Suprapubic skin (tissue), 4 donors: ENCODE results near the gene KRT25. TPM values are rescaled to one million over a fixed set of nuclear protein-coding genes. Genes with fewer than 3 reads are reported as not detected.

Experiments
- DNase-seq, 2 donors: peaks; one replicate each; pipeline ENCODE4 v3.0.0-alpha.2; 2019; ENCODE audit warnings: low spot score in 2 of 2
- H3K27ac ChIP-seq: fragments of 200-600 bp; sonication (generic); one replicate; pipeline ENCODE4 v1.5.1; 2019
- H3K27me3 ChIP-seq: fragments of 200-600 bp; sonication (generic); one replicate; pipeline ENCODE4 v1.5.1; 2019
- H3K36me3 ChIP-seq: fragments of 200-600 bp; sonication (generic); one replicate; pipeline ENCODE4 v1.5.1; 2019
- H3K4me1 ChIP-seq: fragments of 200-600 bp; sonication (generic); one replicate; pipeline ENCODE4 v1.5.1; 2019
- H3K4me3 ChIP-seq: fragments of 200-600 bp; sonication (generic); one replicate; pipeline ENCODE4 v1.5.1; 2019; ENCODE audit warnings: mild to moderate bottlenecking
- H3K9me3 ChIP-seq: fragments of 200-600 bp; sonication (generic); one replicate; pipeline ENCODE4 v1.5.1; 2019
- EP300 ChIP-seq: sonication (generic); formaldehyde crosslinking; IDR thresholded peaks from one replicate; pipeline ENCODE4 v1.6.1; 2017; ENCODE audit warnings: antibody characterized with exemption
- POLR2A ChIP-seq, 2 donors: fragments of 450-650 bp; IDR thresholded peaks; one replicate each; pipeline ENCODE4 v1.6.1; 2017; ENCODE audit warnings: antibody characterized with exemption in 2 of 2, mild to moderate bottlenecking in 2 of 2, moderate library complexity in 2 of 2
- POLR2AphosphoS5 ChIP-seq, 3 donors: sonication (generic); formaldehyde crosslinking; IDR thresholded peaks; one replicate each; pipeline ENCODE4 v1.6.1; 2017; ENCODE audit warnings: antibody characterized with exemption in 3 of 3
- WGBS: methylation state at CpG from one replicate; pipeline ENCODE4 v1.1.5; 2018; 5-methylcytosine and 5-hydroxymethylcytosine counted together
- total RNA-seq, 4 donors: library from RNA; depleted of rRNA; stranded (reverse); fragments of >200 nt; gene quantifications; one replicate each; pipeline ENCODE4 v1.1.0, GENCODE V29; 2016
- TF ChIP-seq, protein P1 (sequence below), 2 donors: fragments of 200-600 bp in 1 of 2; fragments of 450-650 bp in 1 of 2; sonication (generic) in 1 of 2; IDR thresholded peaks; one replicate each; pipeline ENCODE4 v1.5.1; 2016 to 2019; ENCODE audit warnings: antibody characterized with exemption in 2 of 2, mild to moderate bottlenecking in 1 of 2, moderate library complexity in 1 of 2

KRT25 gene
- total RNA-seq, 4 donors from 2014 or later: 8.7 to 383 (median 119) TPM

DNA sequence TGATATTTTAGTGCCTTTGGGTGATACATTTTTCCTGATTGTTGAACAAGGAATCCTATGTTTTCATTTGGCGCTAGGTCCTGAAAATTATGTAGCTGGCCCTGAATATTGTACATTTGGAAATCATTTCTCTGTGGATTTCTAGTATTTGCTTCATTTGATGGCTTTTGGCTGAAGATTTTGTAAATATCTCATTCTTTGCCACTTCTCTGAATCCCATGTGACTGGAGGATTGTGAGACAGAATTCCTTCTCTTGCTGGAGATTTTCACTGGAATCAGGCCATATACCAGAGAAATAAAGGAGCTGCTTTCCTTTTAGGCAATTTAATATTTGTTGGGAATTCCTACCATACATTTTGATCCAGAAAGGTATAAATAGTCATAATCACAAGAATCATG lies 36.0 kb upstream of the KRT25 start:
- no peak for DNase-seq
- H3K9me3 ChIP-seq: no peaks in the 10 kb centered on the region
- H3K36me3 ChIP-seq: no peaks in the 10 kb centered on the region
- no peak overlapping the region for H3K4me3 ChIP-seq
- WGBS: 71% methylated on average over 1 of the region's 1 CpG
- no peak overlapping the region for H3K27ac ChIP-seq
- TF ChIP-seq POLR2A (IDR thresholded peaks at IDR 0.05): no peak
- no peak for TF ChIP-seq POLR2AphosphoS5 (IDR thresholded peaks at IDR 0.05)
- no peak for TF ChIP-seq EP300
- TF ChIP-seq, protein P1, sequence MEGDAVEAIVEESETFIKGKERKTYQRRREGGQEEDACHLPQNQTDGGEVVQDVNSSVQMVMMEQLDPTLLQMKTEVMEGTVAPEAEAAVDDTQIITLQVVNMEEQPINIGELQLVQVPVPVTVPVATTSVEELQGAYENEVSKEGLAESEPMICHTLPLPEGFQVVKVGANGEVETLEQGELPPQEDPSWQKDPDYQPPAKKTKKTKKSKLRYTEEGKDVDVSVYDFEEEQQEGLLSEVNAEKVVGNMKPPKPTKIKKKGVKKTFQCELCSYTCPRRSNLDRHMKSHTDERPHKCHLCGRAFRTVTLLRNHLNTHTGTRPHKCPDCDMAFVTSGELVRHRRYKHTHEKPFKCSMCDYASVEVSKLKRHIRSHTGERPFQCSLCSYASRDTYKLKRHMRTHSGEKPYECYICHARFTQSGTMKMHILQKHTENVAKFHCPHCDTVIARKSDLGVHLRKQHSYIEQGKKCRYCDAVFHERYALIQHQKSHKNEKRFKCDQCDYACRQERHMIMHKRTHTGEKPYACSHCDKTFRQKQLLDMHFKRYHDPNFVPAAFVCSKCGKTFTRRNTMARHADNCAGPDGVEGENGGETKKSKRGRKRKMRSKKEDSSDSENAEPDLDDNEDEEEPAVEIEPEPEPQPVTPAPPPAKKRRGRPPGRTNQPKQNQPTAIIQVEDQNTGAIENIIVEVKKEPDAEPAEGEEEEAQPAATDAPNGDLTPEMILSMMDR (IDR thresholded peaks at IDR 0.05): no peak
- peaks cover 17% of the 10 kb centered on the region for H3K4me1 ChIP-seq
- H3K27me3 ChIP-seq: peaks cover 2% of the 10 kb centered on the region

DNA sequence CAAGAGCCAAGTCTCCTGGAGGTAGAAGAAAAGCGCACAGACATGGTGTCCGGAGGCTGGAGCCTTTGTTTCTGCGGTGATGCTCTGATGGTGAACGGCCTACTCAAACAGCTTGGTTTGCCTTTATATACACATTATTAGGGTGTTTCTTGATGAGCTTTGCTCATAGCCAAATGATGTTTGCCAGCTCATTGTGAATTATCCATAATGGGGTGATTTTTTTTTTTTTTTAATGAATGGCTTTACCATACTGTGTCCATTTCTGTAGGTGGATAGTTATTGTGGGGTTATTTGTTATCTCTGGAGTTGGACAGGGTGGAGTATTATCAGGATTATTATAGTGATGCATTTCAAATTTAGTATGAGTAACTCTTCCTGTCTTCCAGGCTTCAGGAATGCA lies 27.3 kb upstream of the KRT25 start, which contains the start of gene KRT27:
TSS of gene KRT27 (minus strand) at position 101 of the 400 bp plus-strand sequence. CDS start at position 44, 57 bp downstream.
- Histone ChIP-seq H3K27me3 (peaks cover 26% of the 10 kb centered on the region), H3K9me3 (no peaks in the 10 kb centered on the region), H3K4me3 (no peak within 1 kb of the TSS), H3K36me3 (no peaks in the 10 kb centered on the region), H3K27ac (no peak within 1 kb of the TSS), H3K4me1 (peaks cover 4% of the 10 kb centered on the region)
- WGBS: 94% methylated on average over 4 of the region's 4 CpGs
- TF ChIP-seq, protein P1 (IDR thresholded peaks at IDR 0.05): no peak
- TF ChIP-seq POLR2A (IDR thresholded peaks at IDR 0.05): no peak
- no peak for TF ChIP-seq EP300
- no peak for TF ChIP-seq POLR2AphosphoS5 (IDR thresholded peaks at IDR 0.05)
- DNase-seq: no peak

DNA sequence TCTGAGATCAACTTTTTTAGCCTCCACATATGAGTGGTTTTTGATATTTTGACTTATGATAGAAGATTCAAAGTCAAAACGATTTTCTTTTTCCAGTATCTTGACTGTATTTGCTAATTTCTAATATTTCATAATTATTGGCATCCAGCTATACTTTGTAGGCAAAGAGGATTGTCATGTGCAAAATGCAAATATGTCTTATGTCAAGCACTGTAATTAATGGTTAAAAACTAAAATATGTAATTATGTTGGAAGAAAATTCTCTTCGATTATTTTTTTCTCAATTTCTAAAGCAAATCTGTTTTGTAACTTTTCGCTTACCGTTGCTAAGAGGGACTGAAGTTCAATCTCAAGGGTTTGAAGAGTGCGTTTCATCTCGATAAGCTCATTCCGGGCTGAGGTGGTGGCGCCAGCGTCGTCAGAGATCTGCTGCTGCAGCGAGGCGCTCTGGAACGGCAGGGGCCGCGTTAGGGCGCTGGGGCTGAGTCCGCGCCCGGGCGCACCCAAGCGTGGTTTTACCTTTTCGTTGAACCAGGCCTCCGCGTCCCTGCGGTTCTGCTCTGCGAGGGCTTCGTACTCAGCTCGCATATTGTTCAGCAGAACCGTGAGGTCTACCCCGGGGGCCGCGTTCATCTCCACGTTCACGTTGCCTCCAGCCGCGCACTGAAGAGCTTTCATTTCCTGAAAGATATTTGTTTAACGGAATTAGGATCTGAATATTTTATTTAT lies 24.2 kb upstream of the KRT25 start:
- H3K27ac ChIP-seq: no peak overlapping the region
- no peaks in the 10 kb centered on the region for H3K36me3 ChIP-seq
- TF ChIP-seq POLR2AphosphoS5 (IDR thresholded peaks at IDR 0.05) (no peak), EP300 (no peak), POLR2A (IDR thresholded peaks at IDR 0.05) (no peak)
- TF ChIP-seq, protein P1 (IDR thresholded peaks at IDR 0.05): no peak
- H3K4me3 ChIP-seq: peak overlapping the region; percentile 36
- no peak for DNase-seq
- peaks cover 44% of the 10 kb centered on the region for H3K27me3 ChIP-seq
- peaks cover 4% of the 10 kb centered on the region for H3K4me1 ChIP-seq
- no peaks in the 10 kb centered on the region for H3K9me3 ChIP-seq
- 33% methylated on average over 35 of the region's 37 CpGs for WGBS

DNA sequence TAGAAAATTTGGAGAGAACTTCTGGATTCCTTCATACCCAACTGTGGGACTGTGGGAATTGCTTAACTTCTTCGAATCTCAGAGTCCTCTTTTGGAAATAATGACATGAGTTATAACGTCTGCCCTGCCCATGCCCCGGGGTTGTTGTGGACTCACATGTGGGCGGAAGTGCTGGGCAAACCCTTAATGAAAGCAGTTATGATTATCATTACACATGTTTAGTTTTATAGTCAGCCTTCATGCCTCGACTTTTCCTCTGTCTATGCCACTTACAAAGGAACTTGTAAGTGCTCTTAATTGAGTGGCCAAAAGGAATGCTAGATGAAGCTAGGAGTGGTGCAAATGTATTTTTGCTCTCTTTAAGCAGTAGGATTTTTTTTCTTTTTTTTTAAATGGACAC lies 23.3 kb upstream of the KRT25 start:
- TF ChIP-seq POLR2AphosphoS5 (IDR thresholded peaks at IDR 0.05) (no peak), EP300 (no peak), POLR2A (IDR thresholded peaks at IDR 0.05) (no peak)
- TF ChIP-seq, protein P1 (IDR thresholded peaks at IDR 0.05): no peak
- no peaks in the 10 kb centered on the region for H3K36me3 ChIP-seq
- H3K27ac ChIP-seq: no peak overlapping the region
- no peaks in the 10 kb centered on the region for H3K9me3 ChIP-seq
- H3K4me3 ChIP-seq: no peak overlapping the region
- no peak for DNase-seq
- H3K4me1 ChIP-seq: peaks cover 4% of the 10 kb centered on the region
- WGBS: 30% methylated on average over 5 of the region's 5 CpGs
- peaks cover 45% of the 10 kb centered on the region for H3K27me3 ChIP-seq

DNA sequence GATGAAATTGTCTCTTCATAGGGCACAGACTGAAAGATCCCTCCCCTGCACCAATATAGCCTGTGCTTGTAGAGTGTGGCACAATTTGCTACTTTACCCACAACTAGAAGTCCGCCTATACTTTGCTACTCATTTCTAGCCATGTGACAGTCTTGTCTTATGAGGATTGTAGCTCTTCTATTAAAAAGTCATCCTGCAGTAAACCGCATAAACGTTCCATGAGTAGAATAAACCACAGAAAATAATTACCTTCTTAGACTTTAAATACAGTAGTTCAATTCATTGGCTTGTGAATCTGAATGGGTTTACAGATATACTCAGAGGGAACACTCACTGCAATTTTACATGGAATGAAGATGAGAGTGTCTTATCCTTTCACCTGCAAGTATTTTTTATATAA lies 22.8 kb upstream of the KRT25 start:
- DNase-seq: no peak
- peaks cover 45% of the 10 kb centered on the region for H3K27me3 ChIP-seq
- H3K9me3 ChIP-seq: no peaks in the 10 kb centered on the region
- no peak overlapping the region for H3K27ac ChIP-seq
- no peak overlapping the region for H3K4me3 ChIP-seq
- H3K4me1 ChIP-seq: peaks cover 4% of the 10 kb centered on the region
- 82% methylated on average over 3 of the region's 3 CpGs for WGBS
- TF ChIP-seq, protein P1 (IDR thresholded peaks at IDR 0.05): no peak
- TF ChIP-seq POLR2AphosphoS5 (IDR thresholded peaks at IDR 0.05): no peak
- TF ChIP-seq EP300: no peak
- no peak for TF ChIP-seq POLR2A (IDR thresholded peaks at IDR 0.05)
- H3K36me3 ChIP-seq: no peaks in the 10 kb centered on the region
